T follicular helper cell (primary cell): ENCODE results near the gene CPEB4.

Source experiments
- DNase-seq: peaks from one replicate; pipeline ENCODE4 v3.0.0-alpha.2; 2020; ENCODE audit warnings: low read depth

The CPEB4 gene

GRCh38 chr5:173974688-173975239 lies 86.6 kb downstream of the CPEB4 start:
- no peak for DNase-seq

GRCh38 chr5:173981185-173981761 lies 93.1 kb downstream of the CPEB4 start:
- DNase-seq = no peak

- DNase-seq = no peak
These were observed 96.1 kb downstream of the CPEB4 start for GRCh38 chr5:173984218-173984617.

GRCh38 chr5:173988554-173989431 lies 100.6 kb downstream of the CPEB4 start, which contains the start of gene C5orf47:
C5orf47 (plus strand) TSS chr5:173989170; CDS start chr5:173989264, 94 bp downstream.
- DNase-seq = no peak

- no peak for DNase-seq
These were observed 101.4 kb downstream of the CPEB4 start for GRCh38 chr5:173989432-173990082.

GRCh38 chr5:173997331-173997730 lies 109.2 kb downstream of the CPEB4 start:
- no peak for DNase-seq

- DNase-seq = no peak
These were observed 110.4 kb downstream of the CPEB4 start for GRCh38 chr5:173998531-173998930.

GRCh38 chr5:174000076-174000475 lies 111.9 kb downstream of the CPEB4 start:
- no peak for DNase-seq

- no peak for DNase-seq
These were observed 115.6 kb downstream of the CPEB4 start for GRCh38 chr5:174003795-174004194.

GRCh38 chr5:174008922-174009321 lies 120.8 kb downstream of the CPEB4 start:
- no peak for DNase-seq

- no peak for DNase-seq
These were observed 122.2 kb downstream of the CPEB4 start for GRCh38 chr5:174010365-174010764.

GRCh38 chr5:174011441-174011840 lies 123.3 kb downstream of the CPEB4 start:
- no peak for DNase-seq
